DLD1 (cell line): ENCODE measurements around the gene ACBD6.

Experiments used
- in situ Hi-C: cut with HindIII; loops from 2 replicates; pipeline ENCODE4 v1.10.0; 2017; ENCODE audit warnings: low sequenced_read_pairs

Gene ACBD6

GRCh38 chr1:180248731-180249681 is 253.4 kb downstream of the ACBD6 start:
- in situ Hi-C loops: no loop called here

GRCh38 chr1:180248176-180248575 is 254.2 kb downstream of the ACBD6 start:
- in situ Hi-C loops: no loop called here

GRCh38 chr1:180247580-180247979 is 254.8 kb downstream of the ACBD6 start:
- in situ Hi-C loops: no loop called here

GRCh38 chr1:180247061-180247460 is 255.3 kb downstream of the ACBD6 start:
- in situ Hi-C loops: no loop called here

- in situ Hi-C loops: no loop called here
Measured at GRCh38 chr1:180246579-180246978, 255.8 kb downstream of the ACBD6 start.

GRCh38 chr1:180244840-180245239 is 257.5 kb downstream of the ACBD6 start:
- in situ Hi-C loops: no loop called here

GRCh38 chr1:180243517-180244221 is 258.7 kb downstream of the ACBD6 start:
- in situ Hi-C loops: no loop called here

- in situ Hi-C loops: no loop called here
Measured at GRCh38 chr1:180241716-180242544, 260.4 kb downstream of the ACBD6 start.

GRCh38 chr1:180239145-180240096 is 263.0 kb downstream of the ACBD6 start:
- in situ Hi-C loops: no loop called here

- in situ Hi-C loops: no loop called here
Measured at GRCh38 chr1:180238675-180239074, 263.7 kb downstream of the ACBD6 start.
